ENCODE results near the gene KRT6C.
"Not testable (repeated sequence)": the region's sequence is repeated elsewhere in the genome, so short reads cannot be mapped to it uniquely, and the experiment has no call there.

The KRT6C gene

DNA sequence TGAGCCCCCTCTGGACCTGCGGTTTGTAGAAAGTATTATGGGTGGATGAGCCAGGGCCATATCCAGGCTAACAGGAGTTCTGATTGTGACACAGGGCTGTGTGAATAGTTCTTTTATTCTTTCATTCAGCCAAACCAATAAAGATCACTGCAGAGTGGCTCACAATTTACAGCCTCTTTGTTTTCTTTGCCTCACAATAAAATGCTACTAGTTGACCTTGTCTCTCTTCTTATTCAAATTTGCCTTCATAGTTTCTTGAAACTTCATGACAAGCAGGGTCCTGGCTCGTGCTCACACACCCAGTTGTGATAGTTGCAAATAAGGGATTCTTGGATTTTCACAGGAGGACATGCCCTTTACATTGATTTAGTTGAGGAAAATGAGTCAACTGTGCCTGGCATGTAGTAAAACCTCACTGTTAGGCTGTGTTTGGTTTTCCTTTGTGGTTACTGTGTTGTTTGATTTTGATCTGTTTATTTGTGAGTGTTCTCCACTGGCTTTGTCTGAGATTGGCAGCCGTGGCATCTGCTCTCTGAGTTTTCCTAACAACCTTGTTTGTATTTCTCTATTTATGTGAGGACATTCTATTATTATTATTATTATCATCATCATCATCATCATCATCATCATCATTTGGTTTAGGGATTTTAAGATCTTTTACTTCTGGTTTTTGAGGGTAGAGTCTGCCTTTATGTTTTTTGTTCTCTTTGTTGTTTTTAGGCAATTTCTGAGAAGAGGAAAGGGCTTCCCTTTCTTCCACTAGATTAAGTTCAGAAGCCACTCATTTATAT lies 19.0 kb downstream of the KRT6C start:
- no peak for DNase-seq

DNA sequence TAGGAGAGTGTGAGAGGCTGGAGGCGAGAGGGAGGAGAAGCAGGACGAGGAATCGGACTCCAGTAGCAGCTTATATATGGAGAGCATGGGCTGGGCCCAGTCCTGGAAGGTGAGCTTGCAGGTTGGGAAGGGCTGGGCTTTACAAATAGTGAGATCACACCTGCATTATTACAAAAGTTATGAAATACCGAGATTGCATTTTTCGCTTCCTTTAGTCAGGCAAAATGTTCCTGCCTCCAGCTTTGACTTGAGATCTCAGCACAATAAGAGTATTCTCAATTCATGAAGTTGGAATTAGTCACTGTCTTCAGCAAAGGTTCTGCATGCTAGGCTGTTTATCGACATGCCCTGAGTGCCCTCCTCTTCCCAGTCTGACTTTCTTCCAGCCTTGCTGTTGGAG lies 21.5 kb downstream of the KRT6C start, which contains the start of gene KRT6B:
Gene KRT6B, minus strand, starts transcription at position 46 of the 400 bp plus-strand sequence. CDS start 68 bp downstream, outside the sequence.
- no peak for DNase-seq

DNA sequence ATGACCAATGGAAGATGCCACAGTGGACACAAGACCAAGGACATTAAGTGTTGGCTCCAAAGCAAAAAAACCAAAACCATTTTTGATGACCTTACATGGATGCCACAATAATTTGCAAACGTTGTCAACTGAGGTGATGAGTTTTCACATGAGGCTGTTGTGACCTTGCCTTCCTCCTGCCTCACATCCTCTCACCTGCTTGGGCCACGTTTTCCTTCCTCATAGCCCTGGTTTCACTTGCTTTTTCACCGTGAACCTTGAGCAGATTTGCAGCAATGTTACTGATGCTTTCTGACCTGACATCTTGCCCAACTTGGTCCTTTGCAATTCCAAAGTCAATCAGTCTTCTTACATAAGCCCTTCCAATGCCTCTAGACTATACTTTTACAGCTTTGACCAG lies 25.4 kb downstream of the KRT6C start:
- no peak for DNase-seq

DNA sequence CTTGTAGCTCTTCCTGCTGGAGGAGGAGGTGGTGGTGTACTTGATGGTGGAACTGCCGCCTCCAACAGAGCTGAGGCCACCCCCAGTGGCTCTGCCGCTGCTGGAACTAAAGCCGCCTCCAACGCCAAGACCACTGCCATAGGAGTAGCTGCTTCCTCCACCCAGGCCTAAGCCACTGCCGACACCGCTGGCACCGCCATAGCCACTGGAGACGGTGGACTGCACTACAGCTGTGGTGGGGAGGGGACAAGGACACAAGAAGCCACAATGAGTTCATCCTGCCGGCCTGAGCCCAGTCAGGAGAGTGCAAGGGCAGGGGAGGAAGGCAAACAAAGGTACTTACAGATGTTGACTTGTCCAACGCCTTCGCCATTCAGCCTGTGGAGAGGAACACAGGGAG lies 26.4 kb downstream of the KRT6C start:
- not testable (repeated sequence) for DNase-seq

DNA sequence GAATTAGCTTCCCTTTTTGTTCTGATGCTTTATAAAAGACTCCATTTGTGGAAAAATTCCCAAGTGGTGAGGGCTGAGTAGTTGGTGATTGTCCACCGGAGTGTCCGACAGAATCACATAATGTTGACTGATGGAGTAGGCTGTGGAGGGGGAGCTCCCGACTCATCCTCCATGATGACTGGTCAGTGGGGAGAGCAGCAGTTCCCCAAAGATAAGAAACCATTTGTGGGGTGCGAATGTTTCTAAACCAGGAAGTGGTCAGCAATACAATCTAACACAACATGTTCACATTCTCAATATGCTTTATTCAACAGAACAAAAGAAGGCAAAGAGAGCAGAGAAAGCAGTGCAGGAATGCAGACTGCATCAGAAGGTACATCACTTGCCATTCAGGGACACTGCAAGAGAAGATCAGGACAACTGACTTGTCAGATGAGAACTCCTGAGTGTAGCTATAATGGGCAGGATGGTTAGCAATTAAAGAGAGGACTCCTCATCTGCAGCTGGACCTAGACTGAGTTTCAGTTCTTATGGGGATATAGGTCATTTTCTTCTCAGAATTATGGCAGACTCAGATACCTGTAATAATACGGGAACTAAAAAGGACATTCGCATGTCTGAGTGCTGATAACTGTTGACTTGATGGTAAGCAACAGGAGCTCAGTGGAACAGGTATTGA lies 27.1 kb downstream of the KRT6C start:
- DNase-seq = no peak

DNA sequence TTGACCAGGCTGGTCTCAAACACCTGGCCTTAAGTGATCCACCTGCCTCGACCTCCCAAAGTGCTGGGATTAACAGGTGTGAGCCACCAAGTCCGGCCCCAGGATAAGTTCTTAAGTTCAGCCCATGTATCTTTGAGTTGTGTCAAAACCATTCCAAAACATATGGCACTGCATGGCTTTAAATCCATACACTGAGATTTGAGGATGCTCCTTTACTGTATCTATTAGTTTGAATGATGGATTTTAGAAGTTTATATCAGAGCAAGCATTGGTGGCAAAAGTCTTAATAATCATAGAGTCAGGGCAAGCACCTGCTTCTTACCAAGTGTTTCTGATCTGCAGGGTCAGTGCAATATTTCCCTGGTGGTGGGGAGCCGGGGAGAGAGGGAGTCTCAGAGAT lies 27.7 kb downstream of the KRT6C start:
- no peak for DNase-seq

DNA sequence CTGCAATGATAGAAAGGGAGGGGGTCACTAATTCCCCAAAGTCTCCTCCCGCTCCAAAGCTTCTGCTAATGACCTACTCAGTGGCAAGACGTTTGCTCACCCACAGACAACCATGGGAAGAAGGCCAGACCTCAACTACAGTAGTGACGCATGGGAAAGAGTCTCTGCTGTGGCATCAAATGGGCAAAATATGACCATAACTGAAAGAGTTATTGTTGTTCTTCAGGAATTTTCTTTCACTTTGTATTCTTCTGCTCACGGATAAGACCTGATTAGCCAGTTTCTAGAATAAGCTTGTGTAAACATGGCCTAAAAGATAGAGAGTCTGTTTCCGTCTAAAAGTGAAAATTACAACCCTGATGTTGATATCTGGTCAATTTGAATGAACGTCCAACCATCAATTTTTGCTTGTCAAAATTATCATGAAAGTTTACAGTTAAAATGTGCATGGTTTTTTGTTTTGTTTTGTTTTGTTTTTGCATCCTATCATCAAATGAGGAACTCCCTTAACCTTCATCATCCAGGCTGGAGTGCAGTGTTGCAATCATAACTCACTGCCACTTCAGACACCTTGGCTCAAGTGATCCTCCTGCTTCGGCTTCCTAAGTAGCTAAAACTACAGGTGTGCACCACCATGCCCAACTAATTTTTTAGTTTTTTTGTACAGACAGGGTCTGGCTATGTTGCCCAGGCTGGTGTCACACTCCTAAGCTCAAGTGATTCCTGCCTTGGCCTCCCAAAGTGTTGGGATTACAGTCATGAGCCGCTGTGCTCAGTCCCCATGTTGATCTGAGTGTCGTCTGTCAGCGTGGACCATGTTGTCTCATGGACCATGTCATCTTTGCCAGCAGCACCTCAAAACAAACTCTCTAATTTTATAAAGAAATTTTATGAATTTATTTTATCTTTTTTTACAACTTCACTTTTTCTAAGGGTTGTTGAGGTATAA lies 28.7 kb downstream of the KRT6C start:
- DNase-seq = no peak

DNA sequence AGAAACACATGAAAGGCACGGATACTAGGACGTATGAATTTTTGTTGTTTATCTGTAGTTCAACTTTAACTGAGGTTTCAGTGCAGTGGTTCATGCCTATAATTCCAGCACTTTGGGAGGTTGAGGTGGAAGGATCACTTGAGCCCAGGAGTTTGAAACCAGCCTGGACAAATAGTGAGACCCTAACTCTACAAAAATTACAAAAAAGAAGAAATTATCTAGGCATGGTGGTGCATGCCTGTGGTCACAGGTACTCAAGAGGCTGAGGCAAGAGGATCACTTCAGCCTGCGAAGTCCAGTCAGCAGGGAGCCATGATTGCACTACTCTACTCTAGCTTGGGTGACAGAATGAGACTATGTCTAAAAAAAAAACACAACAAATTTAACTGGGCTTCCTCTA lies 29.6 kb downstream of the KRT6C start:
- no peak for DNase-seq

DNA sequence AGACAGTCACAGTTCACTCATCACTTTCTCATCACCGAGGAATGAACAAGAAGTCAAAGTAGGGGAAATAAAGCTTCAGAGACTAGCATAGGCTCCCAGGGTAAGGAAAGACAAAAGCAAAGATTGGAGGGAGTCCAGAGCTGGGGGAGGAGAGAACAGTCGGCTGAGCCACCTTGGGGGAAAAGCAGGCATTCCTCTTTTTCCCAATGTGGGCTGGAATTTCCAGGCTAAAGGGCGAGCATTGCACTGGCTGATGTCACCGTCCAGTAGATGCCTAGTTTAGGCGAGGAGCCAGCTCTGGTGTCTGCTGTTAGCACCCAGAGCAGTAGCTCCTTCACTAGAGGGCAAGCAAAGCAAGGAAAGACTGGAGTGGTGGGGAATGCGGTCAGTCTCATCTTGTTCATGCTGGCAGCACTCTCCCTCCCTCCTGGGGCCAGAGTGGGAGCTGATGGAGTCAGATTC lies 31.0 kb downstream of the KRT6C start:
- DNase-seq = no peak

DNA sequence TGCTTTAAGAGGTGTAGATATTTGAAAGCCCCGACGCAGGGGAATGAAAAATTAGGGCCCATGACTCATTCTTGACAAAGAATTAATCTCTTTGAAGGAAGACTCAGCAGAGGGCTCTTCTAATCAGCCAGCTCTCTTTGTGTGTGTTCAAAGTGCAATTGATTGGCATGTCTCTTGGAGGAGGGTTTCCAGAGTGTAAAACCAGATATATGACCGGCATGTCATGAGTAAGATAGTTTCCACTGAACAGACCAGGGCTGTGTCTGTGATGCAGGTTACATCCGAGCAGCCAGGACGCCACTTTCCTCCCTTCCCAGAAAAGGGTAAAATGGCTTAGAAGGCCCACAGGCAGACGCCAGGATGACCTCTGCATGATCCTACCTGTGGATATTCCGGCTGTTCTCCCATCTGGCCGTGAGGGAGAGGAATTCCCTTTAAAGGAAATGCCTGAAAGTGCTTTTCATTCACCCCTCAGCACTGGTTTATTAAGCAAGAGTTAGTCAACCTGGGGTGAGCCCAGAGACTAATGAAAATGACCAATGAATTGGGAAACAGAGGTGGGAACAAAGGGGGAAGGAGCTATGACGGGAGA lies 32.2 kb downstream of the KRT6C start:
- DNase-seq = no peak

DNA sequence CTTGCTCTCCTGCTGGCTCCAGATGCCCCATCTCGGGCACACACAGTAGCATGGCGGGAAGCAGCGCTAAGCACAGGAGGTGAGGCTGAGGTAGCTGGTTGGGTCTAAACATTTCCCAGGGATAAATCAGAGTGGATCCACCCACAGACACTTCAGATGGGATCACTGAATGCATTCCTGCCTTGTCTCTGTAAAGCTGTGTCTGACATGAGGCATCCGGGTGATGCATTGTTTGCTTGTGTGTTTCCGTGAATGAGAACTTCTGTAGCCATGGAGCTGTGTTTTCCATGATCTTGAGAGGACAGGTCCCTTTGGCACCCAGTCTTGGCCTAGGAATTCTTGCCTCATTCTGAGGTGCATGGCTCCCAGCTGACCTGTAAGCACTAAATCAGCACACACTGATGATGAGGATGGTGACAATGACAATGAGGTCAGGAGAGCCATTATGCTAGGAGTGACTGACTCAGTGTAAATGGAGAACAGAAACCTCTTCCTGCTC lies 32.7 kb downstream of the KRT6C start:
- no peak for DNase-seq

DNA sequence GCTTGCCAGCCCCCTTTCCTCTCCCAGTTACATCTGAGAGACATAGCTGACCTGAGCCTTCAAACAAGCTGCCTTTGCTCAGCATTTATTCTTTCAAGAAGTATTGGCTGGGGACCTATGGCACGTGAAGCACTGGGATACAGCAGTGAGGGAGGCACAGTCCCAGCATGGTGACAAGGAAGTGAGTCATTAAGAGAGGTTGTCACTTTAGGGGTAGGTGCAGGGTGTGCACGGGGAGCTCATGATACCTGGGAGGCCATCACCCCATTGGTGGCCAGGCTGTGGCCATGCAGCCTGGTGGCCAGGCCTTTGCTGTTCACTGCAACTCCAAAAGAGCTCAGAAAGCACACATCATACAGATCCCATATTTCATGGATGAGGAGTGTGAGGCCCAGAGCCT lies 33.8 kb downstream of the KRT6C start:
- no peak for DNase-seq

DNA sequence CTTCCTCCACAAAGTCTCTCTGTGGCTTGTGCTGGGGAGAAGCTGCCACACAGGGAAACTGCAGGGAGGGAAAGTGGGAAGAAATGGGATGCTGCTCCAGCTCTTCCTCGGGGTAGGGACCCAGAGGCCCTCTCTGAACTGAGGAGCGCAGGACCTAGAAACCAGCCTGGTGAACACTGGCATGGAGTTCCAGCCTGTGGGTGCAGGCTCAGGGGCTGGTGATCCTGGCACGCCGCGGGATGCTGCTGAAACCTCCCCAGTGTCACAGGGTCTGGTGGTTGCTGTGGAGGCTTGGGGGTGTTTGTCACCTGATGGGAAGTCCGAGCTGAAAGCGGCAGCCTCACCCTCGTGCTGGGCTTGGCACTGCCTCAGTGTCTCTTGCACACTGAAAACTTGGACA lies 34.2 kb downstream of the KRT6C start:
- no peak for DNase-seq

DNA sequence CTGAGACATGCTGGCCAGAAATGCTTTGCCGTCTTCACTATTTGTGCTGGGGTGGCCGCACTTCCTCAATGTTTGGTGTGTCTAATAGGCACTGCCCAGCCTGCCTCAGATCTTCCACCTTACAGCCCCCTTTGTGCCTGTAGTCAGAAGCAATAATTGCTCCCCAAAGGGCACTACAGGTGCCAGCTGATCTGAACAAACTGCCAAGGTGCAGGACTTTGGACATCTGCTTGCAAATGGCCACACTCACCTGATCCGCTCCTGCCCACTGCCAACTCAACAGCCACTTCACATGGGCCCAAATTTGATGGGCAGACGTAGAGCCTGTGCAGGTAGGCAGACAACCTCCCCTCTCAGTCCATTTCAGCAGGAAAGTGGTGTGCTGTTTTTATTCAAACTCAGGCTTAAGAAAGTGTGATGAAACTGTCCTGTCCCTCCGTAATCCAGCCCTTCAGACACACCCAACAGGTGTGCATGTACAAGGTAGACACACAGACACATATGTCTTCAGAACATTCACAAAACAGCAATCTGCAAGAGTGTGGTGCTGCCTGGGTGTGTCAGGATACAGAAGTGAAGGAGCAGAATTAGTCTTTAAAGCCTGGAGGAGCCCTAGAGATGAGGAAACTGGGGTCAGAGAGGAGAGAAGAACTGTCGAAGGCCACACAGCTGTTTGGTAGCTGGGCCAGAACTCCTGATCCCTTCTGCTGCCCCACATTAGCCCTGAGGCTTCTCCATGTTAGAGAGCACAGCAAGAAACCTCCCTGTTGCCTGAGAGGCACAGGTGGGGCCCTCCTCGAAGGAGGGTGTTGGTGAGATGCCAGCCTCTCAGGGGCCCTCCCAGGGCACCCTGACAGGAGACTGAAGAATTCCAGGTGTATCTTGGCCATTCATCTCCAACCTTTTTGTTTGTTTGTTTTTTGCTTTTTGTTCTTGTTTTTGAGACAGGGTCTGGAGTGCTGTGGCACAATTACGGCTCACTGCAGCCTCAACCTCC lies 35.0 kb downstream of the KRT6C start:
- no peak for DNase-seq

DNA sequence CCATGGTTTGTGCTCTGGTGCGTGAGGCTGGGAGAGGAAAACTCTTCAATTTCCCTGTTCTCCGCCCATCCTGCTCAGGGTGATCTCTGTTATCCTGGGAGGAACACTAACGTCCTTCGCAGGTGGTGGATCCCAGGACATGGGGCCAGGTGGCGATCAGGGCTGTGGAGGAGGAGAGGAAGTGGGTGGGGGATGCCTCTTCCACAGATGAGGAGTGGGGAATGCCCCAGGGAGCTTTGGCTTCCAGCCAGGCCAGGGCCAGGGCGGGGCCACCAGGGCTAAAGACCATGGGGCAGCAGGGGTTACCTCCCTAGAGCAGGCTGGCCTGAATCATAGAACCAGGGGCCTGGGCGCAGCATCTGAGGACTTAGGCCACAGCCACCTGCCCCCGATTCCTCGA lies 36.1 kb downstream of the KRT6C start:
- DNase-seq = no peak

DNA sequence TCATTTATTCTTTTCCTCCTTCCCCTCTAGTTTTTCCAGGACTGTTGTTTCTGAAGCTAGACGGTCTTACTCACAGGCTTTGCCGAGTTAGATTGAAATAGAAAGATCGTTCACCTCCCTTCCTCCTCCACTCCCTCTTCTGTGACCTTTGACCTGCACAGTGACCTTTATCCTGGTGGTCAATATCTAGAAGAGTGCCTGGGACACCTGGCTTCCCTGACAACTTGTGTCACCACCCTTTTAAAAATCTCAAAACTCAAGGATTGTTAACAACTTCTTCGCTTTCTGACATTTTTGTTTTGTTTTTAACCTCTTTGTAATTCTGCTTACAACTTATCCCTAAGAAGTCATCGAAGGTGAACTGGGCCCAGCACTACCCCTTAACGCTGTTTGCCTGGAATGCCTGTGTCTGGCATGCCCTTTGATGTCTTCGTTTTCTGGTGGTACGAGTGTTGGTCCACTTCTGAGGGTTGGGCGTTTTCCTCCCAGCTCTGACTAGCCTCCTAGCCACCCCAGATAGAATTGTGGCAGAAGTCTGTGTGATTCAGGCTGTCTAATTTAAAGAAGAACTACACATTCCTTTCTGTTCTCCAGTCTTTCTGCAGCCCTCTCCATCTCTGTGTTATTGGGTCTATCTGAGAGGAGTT lies 36.7 kb downstream of the KRT6C start:
- no peak for DNase-seq

DNA sequence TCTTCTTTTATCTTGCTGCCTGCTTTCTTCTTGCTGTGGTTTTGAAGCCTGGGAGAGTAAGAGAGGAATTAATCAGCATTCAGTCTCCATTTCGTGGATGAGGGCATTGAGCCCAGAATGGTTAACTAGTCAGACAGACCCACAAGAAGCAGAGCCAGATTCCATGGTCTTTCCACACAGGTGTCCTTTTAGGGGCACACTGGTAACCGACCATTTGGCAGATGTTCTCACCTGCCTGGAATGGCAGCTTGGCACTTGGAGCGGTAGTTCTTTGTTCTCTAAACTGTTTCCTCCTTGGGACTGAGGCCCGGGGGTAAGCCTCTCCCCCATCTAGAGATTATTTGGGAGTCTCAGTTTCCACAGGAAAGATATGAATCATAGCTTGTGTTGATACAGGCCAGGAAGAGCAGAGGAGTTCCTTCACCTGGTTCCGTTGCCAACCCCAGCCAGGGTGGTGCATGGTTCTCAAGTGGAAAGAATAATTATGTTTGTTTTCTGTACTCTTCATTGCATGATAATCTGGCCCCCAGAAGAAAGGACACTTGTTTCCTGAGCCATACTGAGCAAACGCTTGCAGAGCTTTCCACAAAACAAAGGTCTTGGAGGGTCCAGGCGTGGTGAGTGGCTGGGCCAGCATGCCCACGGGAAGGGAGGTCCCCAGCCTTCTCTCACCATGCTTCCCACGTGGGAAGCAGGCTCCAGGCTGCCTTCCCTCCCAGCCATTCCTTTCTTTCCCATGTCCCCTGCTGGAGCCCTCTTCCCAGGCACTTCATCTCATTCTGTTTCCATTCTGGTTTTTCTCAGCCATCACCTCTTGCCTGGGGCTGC lies 37.4 kb downstream of the KRT6C start:
- DNase-seq = no peak

DNA sequence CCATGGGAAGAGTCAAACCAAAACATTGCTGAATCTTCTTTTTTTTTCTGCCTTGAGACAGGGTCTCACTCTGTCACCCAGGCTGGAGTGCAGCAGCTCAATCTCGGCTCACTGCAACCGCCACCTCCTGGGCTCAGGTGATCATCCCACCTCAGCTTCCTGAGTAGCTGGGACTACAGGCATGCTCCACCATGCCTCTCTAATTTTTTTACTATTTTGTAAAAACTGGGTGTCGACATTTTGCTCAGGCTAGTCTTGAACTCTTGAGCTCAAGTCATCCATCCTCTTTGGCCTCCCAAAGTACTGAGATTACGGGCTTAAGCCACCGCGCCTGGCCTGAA lies 38.0 kb downstream of the KRT6C start:
- no peak for DNase-seq

DNA sequence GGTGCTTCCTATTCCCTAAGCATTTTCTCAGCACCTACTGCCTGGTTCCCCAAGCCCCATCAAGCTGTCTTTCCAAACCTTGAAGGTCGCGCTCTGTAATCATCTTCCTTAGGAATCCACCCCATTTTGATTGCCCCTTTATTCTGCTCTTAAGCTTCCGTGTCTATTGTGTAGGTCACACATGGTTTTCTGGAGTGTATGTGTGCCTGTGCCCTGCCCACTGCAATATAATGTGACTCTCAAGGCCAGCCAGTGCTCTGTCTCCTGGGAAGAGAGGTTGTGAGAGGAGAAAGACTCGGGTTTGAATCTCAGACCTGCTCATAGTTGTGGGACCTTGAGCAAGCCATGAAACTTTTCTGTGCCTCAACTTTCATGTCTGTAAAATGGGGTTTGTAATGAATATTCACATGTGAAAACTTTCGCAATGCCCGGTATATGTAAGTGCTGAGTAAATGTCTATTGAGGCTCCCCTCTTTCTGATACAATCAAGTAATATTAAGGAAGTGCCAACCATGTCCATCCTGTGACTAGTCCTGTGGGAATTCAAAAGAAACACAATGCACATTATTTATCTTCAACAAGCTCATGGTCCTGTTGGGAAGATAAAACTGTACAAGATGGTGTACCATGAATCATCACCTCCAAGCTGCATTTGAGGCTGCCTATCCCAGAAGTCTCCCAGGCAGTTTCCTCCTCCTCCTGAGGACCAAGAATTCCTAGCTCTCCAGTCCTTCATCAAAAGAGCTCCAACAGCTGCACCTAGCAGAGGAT lies 38.7 kb downstream of the KRT6C start:
- no peak for DNase-seq

All from Kasumi-1 (cell line).